Central memory CD8-positive, alpha-beta T cell (primary cell): ENCODE measurements around the gene GLYATL1B.
A peak's percentile ranks its signal among the peaks of the same experiment; 100 is the strongest.
"Not testable (repeated sequence)": the region's sequence is repeated elsewhere in the genome, so short reads cannot be mapped to it uniquely, and the experiment has no call there.

Experiments
- ATAC-seq: fragments of 150-1000 bp; cut with Tn5 transposase; replicated peaks from 2 replicates; pipeline ENCODE4 v1.10.0; 2022; ENCODE audit warnings: mild to moderate bottlenecking, moderate FRiP score, moderate number of reproducible peaks; ENCODE audit not compliant: poor library complexity, severe bottlenecking; ENCODE audit errors: extremely low read depth
- DNase-seq, 2 donors: peaks; one replicate each; pipeline ENCODE4 v3.0.0; 2021; ENCODE audit warnings: low spot score in 2 of 2
- H3K27ac Mint-ChIP-seq: one replicate; pipeline ENCODE4 v1.8.0; 2022; ENCODE audit warnings: low read depth, mild to moderate bottlenecking, moderate library complexity, mixed read lengths
- H3K27me3 Mint-ChIP-seq: one replicate; pipeline ENCODE4 v1.8.0; 2022; ENCODE audit warnings: mixed read lengths
- H3K36me3 Mint-ChIP-seq: one replicate; pipeline ENCODE4 v1.8.0; 2022; ENCODE audit warnings: mild to moderate bottlenecking, moderate library complexity, mixed read lengths; ENCODE audit not compliant: insufficient read depth
- H3K4me1 Mint-ChIP-seq: one replicate; pipeline ENCODE4 v1.8.0; 2022; ENCODE audit warnings: mixed read lengths
- H3K4me3 Mint-ChIP-seq: one replicate; pipeline ENCODE4 v1.8.0; 2022; ENCODE audit warnings: mild to moderate bottlenecking, moderate library complexity, mixed read lengths
- H3K9me3 Mint-ChIP-seq: one replicate; pipeline ENCODE4 v1.8.0; 2022; ENCODE audit warnings: mixed read lengths

GLYATL1B gene

DNA sequence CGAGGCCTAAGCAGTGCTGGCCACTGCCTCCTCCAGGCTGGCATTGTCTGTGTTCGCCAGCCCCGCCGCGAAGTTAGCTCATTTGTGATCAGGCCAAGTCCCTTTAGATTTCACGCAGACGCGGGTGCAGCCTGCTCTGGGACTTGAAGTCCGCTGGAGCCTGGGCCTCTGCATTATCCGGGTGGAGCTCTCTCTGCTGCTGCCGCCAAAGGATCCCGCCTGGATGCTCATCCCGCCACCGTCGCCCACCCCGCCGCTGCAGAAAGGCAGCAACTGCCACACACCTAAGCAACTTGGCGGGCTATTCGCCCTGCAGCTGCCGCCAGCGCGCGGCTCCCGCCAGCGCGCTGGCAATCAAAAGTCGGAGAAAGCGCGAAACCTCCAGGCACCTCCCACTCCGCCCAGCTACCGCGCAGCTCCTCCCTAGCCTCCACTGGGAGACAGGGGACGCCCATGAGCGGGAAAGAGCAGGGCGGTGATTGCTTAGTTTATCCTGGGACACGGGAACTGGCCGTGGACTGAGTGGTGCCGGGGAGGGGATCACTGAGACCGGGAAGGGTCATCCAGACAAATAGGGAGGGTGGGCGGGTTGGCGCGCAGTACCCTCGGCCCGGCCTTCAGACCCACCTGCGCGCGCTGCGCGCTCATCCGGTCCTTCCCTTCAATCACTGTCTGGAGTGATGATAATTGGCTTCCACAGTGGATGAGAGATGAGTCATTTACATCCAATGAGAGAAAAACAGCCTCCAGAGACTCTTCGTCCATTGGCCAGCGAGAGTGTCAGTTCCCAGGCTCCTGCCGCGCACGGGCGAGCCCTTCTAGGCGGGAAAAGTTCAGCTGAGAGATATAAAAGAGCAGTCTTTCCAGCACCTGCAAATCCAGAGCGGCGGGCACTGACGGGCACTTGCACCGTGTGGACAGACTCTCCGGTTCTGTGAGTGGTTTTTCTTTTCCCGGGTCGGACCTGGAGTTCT lies 20.5 kb downstream of the GLYATL1B start, which contains the start of gene FAM111B:
Gene FAM111B (plus strand): TSS at position 875 of the 974 bp plus-strand sequence. CDS start 2,389 bp downstream, outside the sequence.
- Mint-ChIP-seq H3K4me3 (peak within 1 kb of the TSS; percentile 84), H3K9me3 (no peaks in the 10 kb centered on the region), H3K27ac (peak within 1 kb of the TSS; percentile 72), H3K27me3 (peaks cover 9% of the 10 kb centered on the region), H3K4me1 (peaks cover 37% of the 10 kb centered on the region), H3K36me3 (peaks cover 3% of the 10 kb centered on the region)
- DNase-seq (peak; percentile 22 to 36), ATAC-seq (peak; percentile 85)

DNA sequence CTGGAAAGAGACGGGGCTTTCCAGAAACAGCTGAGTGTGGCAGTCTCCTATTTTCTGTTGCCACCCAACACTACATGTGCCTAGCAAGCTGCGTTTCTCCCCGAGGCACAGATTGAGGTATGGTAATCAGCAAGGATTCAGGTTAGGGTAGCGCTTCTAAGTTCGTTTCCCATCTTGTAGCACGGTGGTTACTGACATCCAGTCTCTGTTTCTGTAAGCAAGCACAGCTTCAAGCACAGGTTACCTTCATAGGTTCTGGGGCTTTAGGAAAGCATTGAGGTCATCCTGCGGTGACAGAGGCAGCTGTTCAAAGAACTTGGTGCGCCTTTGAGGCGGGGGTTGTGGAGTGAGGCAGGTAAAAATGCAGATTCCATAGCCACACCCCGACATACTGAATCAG lies 21.6 kb downstream of the GLYATL1B start:
- not testable (repeated sequence) for H3K27me3 Mint-ChIP-seq, H3K36me3 Mint-ChIP-seq, H3K9me3 Mint-ChIP-seq, DNase-seq, H3K27ac Mint-ChIP-seq
- Mint-ChIP-seq H3K4me3 (peak overlapping the region; percentile 84), H3K4me1 (peaks cover 30% of the 10 kb centered on the region)
- peak; percentile 34 for ATAC-seq

DNA sequence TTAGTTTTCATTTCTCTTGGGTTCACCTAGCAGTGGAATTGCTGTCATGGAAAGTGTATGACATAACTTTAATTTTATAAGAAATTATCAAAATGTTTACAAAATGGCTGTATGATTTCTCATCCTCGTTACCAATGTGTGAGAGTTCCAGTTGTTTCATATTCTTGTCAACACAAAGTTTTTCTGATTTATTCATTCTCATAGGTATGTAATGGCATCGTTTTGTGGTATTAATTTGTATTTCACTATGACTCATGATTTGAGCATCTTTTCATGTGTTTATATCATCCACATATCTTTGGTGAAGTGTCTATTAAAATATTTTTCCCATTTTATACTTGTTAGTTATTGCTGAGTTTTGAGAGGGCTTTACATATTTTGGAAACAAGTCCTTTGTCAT lies 26.4 kb downstream of the GLYATL1B start:
- ATAC-seq (no peak), DNase-seq (no peak)
- H3K36me3 Mint-ChIP-seq: peaks cover 3% of the 10 kb centered on the region
- H3K4me1 Mint-ChIP-seq: peaks cover 4% of the 10 kb centered on the region
- peaks cover 5% of the 10 kb centered on the region for H3K9me3 Mint-ChIP-seq
- no peak overlapping the region for H3K4me3 Mint-ChIP-seq
- H3K27ac Mint-ChIP-seq: no peak overlapping the region
- no peaks in the 10 kb centered on the region for H3K27me3 Mint-ChIP-seq

DNA sequence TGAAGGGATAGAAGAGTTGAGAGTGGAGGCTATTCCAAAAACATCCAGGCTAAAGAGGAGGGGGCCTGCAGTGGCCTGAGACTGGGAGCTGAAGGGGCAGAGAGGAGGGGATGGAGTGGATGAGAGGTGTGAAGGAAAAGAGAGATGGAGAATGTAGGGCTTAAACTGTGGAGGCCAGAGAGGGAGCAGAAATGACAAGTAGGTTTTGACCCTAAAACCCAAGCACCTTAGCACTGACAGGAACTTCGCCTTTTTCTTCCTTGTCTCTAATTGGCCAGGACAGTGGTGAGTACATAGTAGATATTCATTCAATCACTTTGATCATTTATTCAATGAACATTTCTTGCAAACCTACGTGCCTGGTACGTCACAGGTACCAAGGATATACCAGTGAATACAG lies 28.2 kb downstream of the GLYATL1B start:
- Mint-ChIP-seq H3K4me3 (no peak overlapping the region), H3K27ac (no peak overlapping the region), H3K9me3 (peaks cover 7% of the 10 kb centered on the region), H3K27me3 (no peaks in the 10 kb centered on the region), H3K36me3 (peaks cover 3% of the 10 kb centered on the region), H3K4me1 (no peaks in the 10 kb centered on the region)
- DNase-seq (no peak), ATAC-seq (no peak)

DNA sequence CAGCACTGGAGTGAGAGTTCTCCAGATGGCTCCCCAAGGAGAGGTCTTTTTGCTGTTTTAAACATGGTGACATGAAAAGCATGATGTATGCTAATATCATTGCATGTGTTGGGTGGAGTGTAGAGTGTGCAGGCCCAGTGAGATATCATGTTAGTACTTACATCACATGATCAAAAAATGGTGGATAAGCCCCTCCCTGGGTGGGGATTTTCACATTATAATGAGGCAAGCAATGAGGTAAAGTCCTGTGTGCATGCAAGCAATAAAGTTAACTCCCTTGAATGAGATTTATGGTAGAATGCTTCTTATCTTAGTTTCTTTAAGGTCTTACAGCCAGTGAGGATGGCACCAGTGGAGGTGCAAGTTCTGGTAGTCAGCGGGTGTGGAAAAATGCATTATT lies 29.4 kb downstream of the GLYATL1B start:
- Mint-ChIP-seq H3K27ac (no peak overlapping the region), H3K9me3 (peaks cover 7% of the 10 kb centered on the region), H3K4me1 (no peaks in the 10 kb centered on the region), H3K4me3 (no peak overlapping the region), H3K36me3 (peaks cover 3% of the 10 kb centered on the region), H3K27me3 (no peaks in the 10 kb centered on the region)
- no peak for DNase-seq
- no peak for ATAC-seq

DNA sequence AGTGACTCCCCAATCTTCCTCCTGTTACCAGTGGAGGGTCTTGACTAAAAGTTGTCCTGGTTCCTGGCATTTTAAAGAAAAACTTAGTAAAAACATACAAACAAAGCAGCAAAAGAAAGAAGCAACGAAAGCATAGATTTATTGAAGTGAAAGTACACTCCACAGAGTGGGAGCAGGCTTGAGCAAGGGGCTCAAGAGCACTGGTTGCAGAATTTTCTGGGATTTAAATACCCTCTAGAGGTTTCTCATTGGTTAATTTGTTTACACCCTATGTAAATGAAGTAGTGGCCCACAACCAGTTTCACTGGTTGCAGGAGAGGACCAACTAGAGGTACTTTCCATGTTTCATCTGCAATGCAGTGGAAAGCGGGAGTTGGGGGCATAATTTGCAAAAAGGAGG lies 31.7 kb downstream of the GLYATL1B start:
- no peak overlapping the region for H3K4me3 Mint-ChIP-seq
- no peak for ATAC-seq
- H3K27ac Mint-ChIP-seq: no peak overlapping the region
- no peak for DNase-seq
- no peaks in the 10 kb centered on the region for H3K27me3 Mint-ChIP-seq
- no peaks in the 10 kb centered on the region for H3K4me1 Mint-ChIP-seq
- H3K9me3 Mint-ChIP-seq: peaks cover 7% of the 10 kb centered on the region
- peaks cover 3% of the 10 kb centered on the region for H3K36me3 Mint-ChIP-seq

DNA sequence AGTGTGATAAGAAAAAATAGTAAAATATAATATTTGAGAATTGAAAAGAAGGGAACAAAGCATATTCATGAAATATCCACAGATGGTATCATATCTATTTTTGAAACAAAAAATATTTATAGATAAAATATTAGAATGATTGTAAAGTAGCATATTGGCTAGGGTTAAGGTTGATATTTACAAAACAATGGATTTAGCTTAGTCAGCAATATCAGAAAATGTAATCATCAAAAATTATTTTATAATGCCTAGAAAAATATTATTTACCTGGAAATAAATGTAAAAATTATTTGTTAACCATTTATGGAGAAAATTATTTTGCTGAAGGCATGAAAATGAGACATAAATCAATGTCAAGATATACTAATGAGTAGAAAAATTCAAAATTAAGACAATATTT lies 33.7 kb downstream of the GLYATL1B start:
- DNase-seq: no peak
- no peak for ATAC-seq
- H3K4me1 Mint-ChIP-seq: no peaks in the 10 kb centered on the region
- H3K27ac Mint-ChIP-seq: no peak overlapping the region
- H3K27me3 Mint-ChIP-seq: no peaks in the 10 kb centered on the region
- peaks cover 7% of the 10 kb centered on the region for H3K9me3 Mint-ChIP-seq
- H3K36me3 Mint-ChIP-seq: peaks cover 2% of the 10 kb centered on the region
- H3K4me3 Mint-ChIP-seq: no peak overlapping the region

DNA sequence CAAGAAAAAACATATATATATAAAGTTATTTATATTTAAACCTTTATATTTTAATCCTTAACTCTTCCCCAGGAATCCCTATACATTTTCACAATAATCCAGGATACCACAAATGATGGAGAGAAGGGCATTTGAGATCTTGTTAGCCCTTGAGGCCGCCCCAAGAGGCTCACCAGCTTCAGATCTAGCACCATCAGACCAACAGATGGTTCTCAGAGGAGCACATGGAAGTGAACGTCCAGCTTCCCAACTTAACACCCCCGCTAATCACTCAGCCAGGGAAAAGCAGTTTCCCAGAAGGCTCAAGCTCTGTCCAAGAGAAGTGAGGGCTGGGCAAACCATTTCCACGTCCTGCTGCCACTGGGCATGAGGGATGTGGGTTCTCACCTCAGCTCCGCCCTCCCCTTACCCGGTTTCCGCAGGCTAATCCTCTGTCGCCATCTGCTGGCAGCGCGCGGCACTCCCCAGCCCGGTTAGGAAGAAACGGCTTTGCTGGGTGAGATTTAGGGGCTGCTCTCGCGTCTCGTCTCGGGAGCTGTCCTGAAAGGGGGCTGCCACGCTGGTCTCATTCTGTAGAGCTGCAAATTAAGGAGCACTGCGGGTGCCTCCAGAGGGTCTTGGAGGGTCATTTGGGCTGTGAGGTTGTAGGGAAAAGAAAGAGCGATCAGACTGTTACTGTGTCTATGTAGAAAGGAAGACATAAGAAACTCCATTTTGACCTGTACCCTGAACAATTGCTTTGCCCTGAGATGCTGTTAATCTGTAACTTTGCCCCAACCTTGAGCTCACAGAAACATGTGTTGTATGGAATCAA lies 49.7 kb downstream of the GLYATL1B start:
- Mint-ChIP-seq H3K4me3 (peak overlapping the region; percentile 25), H3K9me3 (peaks cover 2% of the 10 kb centered on the region), H3K4me1 (peaks cover 12% of the 10 kb centered on the region), H3K36me3 (peaks cover 24% of the 10 kb centered on the region), H3K27me3 (no peaks in the 10 kb centered on the region), H3K27ac (peak overlapping the region; percentile 17)
- ATAC-seq: peak; percentile 99
- DNase-seq: peak; percentile 77 to 92

DNA sequence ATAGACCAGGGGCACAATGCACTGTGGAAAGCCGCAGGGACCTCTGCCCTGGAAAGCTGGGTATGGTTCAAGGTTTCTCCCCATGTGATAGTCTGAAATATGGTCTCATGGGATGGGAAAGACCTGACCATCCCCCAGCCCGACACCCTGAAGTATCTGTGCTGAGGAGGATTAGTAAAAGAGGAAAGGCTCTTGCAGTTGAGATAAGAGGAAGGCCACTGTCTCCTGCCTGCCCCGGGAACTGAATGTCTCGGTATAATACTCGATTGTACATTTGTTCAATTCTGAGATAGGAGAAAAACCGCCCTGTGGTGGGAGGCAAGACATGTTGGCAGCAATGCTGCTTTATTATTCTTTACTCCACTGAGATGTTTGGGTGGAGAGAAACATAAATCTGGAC lies 50.4 kb downstream of the GLYATL1B start:
- Mint-ChIP-seq H3K36me3 (peaks cover 21% of the 10 kb centered on the region), H3K4me1 (peaks cover 19% of the 10 kb centered on the region)
- DNase-seq, H3K27ac Mint-ChIP-seq, H3K9me3 Mint-ChIP-seq, H3K27me3 Mint-ChIP-seq, ATAC-seq, H3K4me3 Mint-ChIP-seq: not testable (repeated sequence)

DNA sequence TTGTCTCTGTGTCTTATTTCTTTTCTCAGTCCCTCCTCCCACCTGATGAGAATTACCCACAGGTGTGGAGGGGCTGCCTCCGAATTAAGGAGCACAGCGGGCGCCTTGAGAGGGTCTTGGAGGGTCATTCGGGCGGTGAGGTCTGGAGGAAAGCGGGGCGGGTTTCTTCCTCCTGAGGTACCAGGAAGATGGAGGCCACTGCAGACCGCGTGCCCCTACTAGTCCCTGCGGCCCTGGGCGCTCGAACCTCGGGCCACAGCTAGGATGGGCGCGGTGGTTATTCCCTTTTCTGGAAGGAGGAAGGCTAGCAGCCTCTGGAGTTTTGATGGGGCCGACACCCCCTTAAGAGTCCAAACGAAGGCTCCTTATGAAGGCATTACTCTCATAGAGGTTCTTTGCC lies 51.1 kb downstream of the GLYATL1B start:
- no peak overlapping the region for H3K27ac Mint-ChIP-seq
- peaks cover 26% of the 10 kb centered on the region for H3K4me1 Mint-ChIP-seq
- no peaks in the 10 kb centered on the region for H3K9me3 Mint-ChIP-seq
- DNase-seq (no peak), ATAC-seq (no peak)
- H3K27me3 Mint-ChIP-seq: no peaks in the 10 kb centered on the region
- H3K36me3 Mint-ChIP-seq: peaks cover 19% of the 10 kb centered on the region
- no peak overlapping the region for H3K4me3 Mint-ChIP-seq

DNA sequence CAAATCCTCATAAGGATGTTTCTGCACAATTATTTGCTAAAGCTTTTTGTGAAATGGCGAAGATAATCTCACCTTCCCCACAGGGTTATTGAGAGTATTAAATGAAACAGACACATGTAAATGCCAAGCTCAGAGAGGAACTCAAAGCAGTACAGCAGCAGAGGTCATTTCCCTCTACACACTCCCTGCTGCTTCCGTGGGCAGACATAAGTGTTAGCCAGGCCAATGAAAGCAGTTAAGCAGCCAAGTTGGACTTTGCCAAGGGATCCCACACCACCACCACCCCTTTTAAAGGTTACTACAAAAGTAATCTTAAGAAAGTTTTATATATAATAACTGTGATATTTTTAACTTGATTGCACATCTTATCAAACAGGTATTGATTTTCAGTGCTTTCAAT lies 52.5 kb downstream of the GLYATL1B start:
- H3K27me3 Mint-ChIP-seq: no peaks in the 10 kb centered on the region
- H3K27ac Mint-ChIP-seq: no peak overlapping the region
- H3K9me3 Mint-ChIP-seq: no peaks in the 10 kb centered on the region
- DNase-seq (no peak), ATAC-seq (no peak)
- H3K4me1 Mint-ChIP-seq: peaks cover 40% of the 10 kb centered on the region
- H3K4me3 Mint-ChIP-seq: no peak overlapping the region
- peaks cover 24% of the 10 kb centered on the region for H3K36me3 Mint-ChIP-seq

DNA sequence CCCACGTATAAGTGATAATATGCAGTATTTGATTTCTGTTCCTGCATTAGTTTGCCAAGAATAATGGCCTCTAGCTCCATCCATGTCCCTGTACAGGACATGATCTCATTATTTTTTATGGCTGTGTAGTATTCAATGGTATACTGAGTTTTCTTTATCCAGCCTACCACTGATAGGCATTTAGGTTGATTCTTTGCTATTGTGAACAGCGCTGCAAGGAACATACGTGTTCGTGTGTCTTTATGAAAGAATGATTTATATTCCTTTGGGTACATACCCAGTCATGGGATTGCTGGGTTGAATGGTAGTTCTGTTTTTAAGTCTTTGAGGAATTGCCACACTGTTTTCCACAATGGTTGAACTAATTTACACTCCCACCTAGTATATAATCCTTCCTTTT lies 55.1 kb downstream of the GLYATL1B start:
- Mint-ChIP-seq H3K9me3 (no peaks in the 10 kb centered on the region), H3K27ac (peak overlapping the region; percentile 92), H3K36me3 (peaks cover 22% of the 10 kb centered on the region), H3K4me3 (peak overlapping the region; percentile 95), H3K4me1 (peaks cover 57% of the 10 kb centered on the region), H3K27me3 (no peaks in the 10 kb centered on the region)
- DNase-seq (no peak), ATAC-seq (no peak)
